T47D (cell line): ENCODE data around the gene ADGRF4.
"Not testable (repeated sequence)": the region's sequence is repeated elsewhere in the genome, so short reads cannot be mapped to it uniquely, and the experiment has no call there.

Experiments
- DNase-seq, 2 experiments: peaks; one replicate each; pipeline versions ENCODE4 v3.0.0 to v3.0.0-alpha.2; 2011 to 2012; ENCODE audit warnings: low read depth in 1 of 2, low spot score in 1 of 2
- JUND ChIP-seq: IDR thresholded peaks from 2 replicates; pipeline ENCODE4 v1.6.1; 2012; ENCODE audit warnings: low read depth
- in situ Hi-C: cut with HindIII; loops from 2 replicates; pipeline ENCODE4 v1.10.0; 2016; ENCODE audit warnings: low sequenced_read_pairs, low pct_unique_long_range_greater_than_20kb

ADGRF4 gene

DNA sequence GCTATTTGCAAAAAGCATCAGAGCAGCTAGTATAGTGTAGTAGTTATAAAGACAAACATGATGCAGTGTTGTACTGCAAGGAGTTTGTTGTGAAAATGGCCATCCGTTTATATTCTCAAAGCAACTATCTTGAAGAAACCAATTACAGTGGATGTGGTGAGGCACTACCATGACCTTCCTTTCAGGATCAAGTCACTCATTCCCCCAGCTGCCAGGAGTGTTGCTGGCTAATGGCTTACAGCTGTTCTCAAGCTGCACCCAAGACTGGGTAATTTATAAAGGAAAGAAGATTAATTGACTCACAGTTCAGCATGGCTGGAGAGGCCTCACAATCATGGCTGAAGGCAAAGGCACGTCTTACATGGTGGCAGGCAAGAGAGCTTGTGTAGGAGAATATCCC lies 29.0 kb downstream of the ADGRF4 start:
- TF ChIP-seq JUND: no peak
- in situ Hi-C loops: no loop called here
- no peak for DNase-seq

DNA sequence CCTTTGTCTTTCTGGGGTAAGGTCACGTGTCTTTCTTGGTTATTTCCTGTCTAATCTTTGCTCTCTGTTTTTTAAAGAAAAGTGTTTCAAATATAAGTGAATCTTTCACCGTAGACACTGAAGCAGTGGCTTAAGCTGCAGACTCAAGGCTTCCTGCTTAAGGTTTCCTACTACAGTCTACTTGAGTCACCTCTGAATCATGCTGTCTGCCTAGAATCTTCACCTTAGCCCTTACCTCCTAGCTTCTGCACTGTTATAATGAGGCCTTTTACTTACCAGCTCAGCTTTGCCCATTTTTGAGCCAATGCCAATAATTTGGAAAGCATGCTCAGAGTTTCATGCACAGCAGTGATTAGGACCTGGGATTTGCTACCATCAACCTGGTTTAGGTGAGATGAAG lies 30.6 kb downstream of the ADGRF4 start:
- no peak for TF ChIP-seq JUND
- in situ Hi-C loops: no loop called here
- DNase-seq: no peak

DNA sequence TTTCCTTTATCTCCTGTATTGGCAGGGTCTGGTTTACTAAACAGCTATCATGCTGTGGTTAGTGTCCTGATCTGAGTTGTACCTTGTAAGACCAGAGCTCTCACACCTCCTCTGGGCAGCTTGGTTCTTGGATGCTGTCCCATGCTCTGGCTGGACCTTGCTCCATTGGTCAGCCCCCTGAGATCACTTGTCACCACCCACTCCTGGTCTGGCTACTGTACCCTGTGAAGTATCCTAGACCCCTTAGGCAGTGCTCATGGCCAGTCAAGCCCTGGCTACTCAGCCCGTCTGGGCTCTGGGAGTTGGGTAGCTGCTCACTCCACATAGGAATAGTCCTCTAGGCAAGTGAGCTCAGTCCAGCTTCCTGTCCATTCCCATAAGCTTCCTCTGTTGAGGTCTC lies 31.1 kb downstream of the ADGRF4 start:
- no peak for DNase-seq
- TF ChIP-seq JUND: no peak
- in situ Hi-C loops: no loop called here

DNA sequence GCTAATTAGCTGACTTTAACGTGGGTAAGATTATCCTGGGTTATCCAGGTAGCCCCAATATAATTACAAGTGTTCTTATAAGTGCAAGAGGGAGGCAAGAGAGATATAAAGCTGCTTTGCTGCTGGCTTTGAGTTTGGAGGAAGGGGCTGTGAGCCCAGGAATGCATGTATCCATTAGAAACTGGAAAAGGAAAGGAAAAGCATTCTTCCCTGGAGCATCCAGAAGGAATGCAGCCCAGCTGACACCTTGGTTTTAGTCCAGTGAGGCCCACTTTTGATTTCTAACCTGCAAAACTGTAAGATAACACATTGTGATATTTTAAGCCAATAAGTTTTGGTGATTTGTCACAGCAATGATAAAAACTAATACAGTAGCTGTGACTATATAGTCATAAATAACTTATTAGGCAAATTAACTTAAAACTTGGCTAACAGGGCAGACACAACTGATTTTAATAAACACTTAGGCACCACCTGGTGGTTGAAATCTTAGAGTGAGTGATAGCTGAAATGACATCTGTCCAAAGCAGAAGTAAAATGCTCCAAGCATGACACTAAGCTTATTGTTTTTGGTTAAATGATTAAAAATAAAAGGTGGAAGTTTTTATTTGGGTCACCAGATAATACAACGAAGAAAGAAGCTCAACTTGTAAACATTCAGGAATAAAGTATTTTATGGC lies 35.6 kb downstream of the ADGRF4 start:
- in situ Hi-C loops: no loop called here
- no peak for TF ChIP-seq JUND
- peak in 1 of 2 experiments; percentile 63 for DNase-seq

DNA sequence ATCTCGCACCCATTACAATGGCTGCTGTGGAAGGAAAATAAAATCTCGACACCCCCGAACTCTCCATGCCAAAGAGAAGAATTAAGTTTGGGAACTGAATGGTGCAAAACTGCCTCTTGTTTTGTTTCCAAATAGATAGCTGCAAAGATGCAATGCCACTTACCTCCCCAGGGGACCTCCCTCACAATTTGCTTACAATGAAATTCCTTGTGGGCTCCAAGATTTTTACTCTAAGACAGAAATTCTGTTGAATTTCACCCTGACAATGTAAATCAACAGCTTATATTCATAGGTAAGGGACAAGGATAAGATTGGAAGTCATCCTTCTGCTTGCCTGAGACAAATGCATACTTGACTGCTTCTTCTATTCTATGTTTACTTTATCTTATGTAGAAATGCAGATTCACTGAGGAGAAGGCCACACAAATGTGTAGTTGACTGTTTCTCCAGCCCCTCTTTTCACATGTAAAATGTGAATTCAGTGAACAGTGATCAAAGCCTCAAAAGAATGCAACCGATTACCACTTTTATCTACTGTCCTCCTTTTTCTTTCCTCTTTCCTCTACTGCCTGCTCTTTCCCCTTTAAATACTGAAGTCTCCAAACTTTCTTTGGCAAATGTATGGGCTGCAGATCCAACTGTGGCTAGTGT lies 36.6 kb downstream of the ADGRF4 start:
- TF ChIP-seq JUND: no peak
- in situ Hi-C loops: no loop called here
- no peak for DNase-seq

DNA sequence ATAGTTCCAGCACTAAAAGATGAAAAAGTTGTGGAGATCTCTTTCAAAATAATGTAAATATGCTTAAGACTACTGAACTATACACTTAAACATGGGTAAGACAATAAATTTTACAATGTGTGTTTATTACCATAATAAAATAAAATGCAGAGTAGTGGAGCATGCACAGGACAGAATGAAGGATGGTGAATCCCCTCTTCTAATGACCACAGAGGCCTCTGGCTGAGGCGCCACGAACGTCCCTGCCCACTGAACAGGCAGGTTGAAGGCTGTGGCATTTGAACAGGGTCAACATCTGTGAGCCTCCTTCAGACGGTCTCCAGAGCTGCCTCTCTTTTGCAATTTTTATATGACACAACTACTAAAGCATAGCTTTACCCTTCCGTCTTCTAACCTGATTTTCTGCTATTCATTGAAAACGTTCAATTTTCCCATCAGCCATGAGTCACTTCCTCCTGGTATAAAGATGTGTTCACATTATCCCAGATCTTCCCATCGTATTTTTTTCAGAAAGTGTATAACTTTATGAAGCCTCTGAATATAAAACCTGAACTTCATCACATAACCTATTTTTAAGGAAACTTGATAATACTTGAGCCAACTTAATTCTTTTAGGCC lies 37.8 kb downstream of the ADGRF4 start:
- in situ Hi-C loops: no loop called here
- TF ChIP-seq JUND: no peak
- no peak for DNase-seq

DNA sequence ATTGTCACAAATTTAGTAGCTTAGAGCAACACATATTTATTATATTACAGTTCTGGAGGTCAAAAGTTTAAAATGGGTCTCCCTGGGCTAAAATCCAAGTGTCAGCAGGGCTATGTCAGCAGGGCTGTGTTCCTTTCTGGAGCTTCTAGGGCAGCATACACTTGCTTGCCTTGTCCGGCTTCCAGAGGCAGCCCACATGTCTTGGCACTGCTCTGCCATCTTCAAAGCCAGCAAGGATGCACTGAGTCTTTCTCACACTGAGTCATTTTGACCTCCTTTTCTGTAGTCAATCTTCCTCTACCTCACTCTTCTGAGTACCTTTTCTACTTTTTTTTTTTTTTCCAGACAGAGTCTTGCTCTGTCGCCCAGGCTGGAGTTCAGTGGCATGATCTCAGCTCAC lies 39.0 kb downstream of the ADGRF4 start:
- no peak for DNase-seq
- no peak for TF ChIP-seq JUND

DNA sequence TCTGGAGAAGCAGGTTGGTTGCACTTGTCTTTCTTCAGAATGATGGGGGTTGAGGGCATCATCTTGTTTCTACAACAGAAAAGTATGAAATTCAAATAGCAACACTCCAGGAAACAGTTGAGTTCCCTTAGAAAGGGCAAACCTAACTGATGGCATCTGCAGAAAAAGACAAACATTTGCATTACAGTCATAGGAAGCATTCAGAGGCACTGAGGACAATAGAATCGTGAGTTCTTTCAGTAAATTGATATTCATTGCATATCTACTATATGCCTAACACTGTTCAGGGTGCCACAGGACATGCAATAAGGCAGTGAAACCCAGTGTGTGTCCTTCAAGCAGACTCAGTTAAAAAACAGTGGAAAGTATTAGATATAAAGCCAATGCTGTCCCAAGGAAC lies 42.3 kb downstream of the ADGRF4 start:
- DNase-seq: peak in 1 of 2 experiments; percentile 20
- in situ Hi-C loops: no loop called here
- no peak for TF ChIP-seq JUND

More for the DNA sequence above, 39.0 kb downstream of the ADGRF4 start:
- in situ Hi-C loops: no loop called here

DNA sequence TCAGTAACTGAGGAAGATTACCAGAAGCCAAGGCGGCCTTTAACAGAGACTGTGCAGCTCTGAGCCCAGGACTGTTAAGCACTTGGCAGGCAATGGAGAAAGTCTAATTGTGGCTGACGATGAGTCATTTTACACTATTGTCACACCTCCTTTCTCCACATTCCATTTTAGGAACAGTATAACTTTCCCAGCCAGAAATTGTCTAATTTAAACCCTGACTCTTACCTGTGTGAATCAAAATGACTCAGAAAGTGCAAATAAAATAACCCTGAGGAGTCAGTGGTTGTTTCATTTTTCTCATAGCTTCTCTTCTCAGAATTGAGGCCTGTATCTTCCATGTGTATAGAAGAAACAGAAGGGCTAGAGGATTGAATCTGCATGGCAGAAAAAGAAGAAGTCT lies 43.4 kb downstream of the ADGRF4 start:
- in situ Hi-C loops: no loop called here
- TF ChIP-seq JUND: no peak
- DNase-seq: no peak

DNA sequence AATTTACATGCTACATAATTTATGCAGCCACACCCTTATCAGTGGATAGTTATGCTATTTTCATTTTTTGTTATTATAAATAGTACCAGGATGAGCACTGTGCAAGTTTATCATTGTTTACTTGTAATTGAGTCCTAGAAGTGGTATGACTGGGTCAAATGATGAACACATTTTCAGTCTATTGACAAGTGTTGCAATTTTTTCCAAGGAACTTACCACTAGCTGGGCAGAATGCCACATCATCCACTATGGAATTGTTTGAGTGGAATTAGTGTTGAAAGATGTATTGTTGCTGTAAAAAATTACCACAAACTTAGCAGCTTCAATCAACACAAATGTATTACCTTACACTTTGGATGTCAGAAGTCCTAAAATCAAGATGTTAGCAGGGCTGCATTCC lies 45.4 kb downstream of the ADGRF4 start:
- no peak for TF ChIP-seq JUND
- no peak for DNase-seq
- in situ Hi-C loops: no loop called here

DNA sequence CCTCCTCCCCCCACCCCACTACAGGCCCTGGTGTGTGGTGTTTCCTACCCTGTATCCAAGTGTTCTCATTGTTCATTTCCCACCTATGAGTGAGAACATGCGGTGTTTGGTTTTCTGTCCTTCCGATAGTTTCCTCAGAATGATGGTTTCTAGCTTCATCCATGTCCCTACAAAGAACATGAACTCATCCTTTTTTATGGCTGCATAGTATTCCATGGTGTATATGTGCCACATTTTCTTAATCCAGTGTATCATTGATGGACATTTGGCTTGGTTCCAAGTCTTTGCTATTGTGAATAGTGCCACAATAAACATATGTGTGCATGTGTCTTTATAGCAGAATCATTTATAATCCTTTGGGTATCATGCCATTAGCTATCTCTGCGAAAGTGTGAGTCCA lies 46.9 kb downstream of the ADGRF4 start:
- DNase-seq, in situ Hi-C loops: not testable (repeated sequence)

DNA sequence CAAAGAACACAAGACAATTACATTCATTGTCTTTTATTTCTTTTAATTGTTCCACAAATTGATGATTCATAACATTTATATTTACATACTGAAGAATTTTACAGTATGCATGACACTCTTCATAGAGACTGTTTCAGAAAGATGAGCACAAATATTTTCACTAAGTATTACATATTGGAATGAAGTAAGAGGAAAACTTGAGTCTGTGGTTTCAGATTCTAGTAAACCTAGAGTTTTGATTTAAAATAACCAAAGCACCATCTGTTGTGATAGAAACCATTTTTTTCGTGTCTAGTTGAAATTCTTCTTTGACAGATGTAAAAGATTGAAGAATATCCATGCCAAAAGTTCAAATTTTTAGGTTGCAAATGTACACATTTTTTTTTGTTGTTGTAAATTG lies 51.4 kb downstream of the ADGRF4 start:
- no peak for DNase-seq
- TF ChIP-seq JUND: no peak
- in situ Hi-C loops: no loop called here

DNA sequence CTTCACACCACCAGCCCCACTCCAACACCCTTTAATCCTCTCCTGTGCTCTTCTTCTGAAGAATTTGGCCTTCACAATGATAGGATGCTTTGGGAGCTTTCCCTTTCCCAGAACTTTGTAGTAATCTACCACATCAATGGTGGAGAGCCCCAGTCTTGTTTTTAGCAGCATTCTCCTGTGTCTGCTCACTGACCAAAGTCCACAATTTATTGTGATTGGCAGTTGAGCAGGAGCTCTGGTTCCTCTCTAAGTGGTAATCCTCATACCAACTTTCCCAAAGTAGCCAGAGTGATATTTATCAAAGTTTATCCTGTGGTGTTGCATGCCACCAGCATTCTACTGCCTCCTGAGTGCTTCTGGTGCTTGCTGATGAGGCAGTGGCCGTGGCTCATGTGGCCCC lies 54.4 kb downstream of the ADGRF4 start:
- in situ Hi-C loops: no loop called here
- no peak for DNase-seq
- no peak for TF ChIP-seq JUND
